ENCODE measurements around the gene BCLAF1.

BCLAF1 gene

GRCh38 chr6:136289579-136290409 lies at the start of gene BCLAF1:
Gene BCLAF1, minus strand, starts transcription at chr6:136289846. Its CDS starts 9,980 bp downstream, at chr6:136279866.
- peak; percentile 99 for DNase-seq

GRCh38 chr6:136338486-136338885 lies 48.8 kb upstream of the BCLAF1 start:
- DNase-seq: no peak

GRCh38 chr6:136337606-136338005 lies 48.0 kb upstream of the BCLAF1 start:
- DNase-seq: no peak

GRCh38 chr6:136337121-136337520 lies 47.5 kb upstream of the BCLAF1 start:
- DNase-seq: no peak

GRCh38 chr6:136335736-136336363 lies 46.2 kb upstream of the BCLAF1 start:
- DNase-seq: no peak

GRCh38 chr6:136334853-136335252 lies 45.2 kb upstream of the BCLAF1 start:
- no peak for DNase-seq

GRCh38 chr6:136334465-136334846 lies 44.8 kb upstream of the BCLAF1 start:
- DNase-seq: no peak

GRCh38 chr6:136333824-136334464 lies 44.3 kb upstream of the BCLAF1 start:
- no peak for DNase-seq

- no peak for DNase-seq
Observed at GRCh38 chr6:136331461-136331860, 41.8 kb upstream of the BCLAF1 start.

- no peak for DNase-seq
Observed at GRCh38 chr6:136330634-136331033, 41.0 kb upstream of the BCLAF1 start.

- DNase-seq: no peak
Observed at GRCh38 chr6:136326038-136326553, 36.5 kb upstream of the BCLAF1 start.

GRCh38 chr6:136324686-136325380 lies 35.2 kb upstream of the BCLAF1 start:
- DNase-seq: no peak

- DNase-seq: no peak
Observed at GRCh38 chr6:136323431-136324112, 33.9 kb upstream of the BCLAF1 start.

- DNase-seq: no peak
Observed at GRCh38 chr6:136319732-136320131, 30.1 kb upstream of the BCLAF1 start.

GRCh38 chr6:136318676-136319075 lies 29.0 kb upstream of the BCLAF1 start:
- no peak for DNase-seq

GRCh38 chr6:136317971-136318370 lies 28.3 kb upstream of the BCLAF1 start:
- DNase-seq: no peak

- DNase-seq: peak; percentile 36
Observed at GRCh38 chr6:136317021-136317694, 27.5 kb upstream of the BCLAF1 start.

GRCh38 chr6:136315594-136315993 lies 25.9 kb upstream of the BCLAF1 start:
- DNase-seq: no peak

- DNase-seq: no peak
Observed at GRCh38 chr6:136312975-136313374, 23.3 kb upstream of the BCLAF1 start.

- DNase-seq: no peak
Observed at GRCh38 chr6:136309729-136310311, 20.2 kb upstream of the BCLAF1 start.

- DNase-seq: no peak
Observed at GRCh38 chr6:136309171-136309570, 19.5 kb upstream of the BCLAF1 start.

All from activated CD4-positive, alpha-beta T cell treated with anti-CD3 and anti-CD28 coated beads for 1 hour (primary cell).